Heart right ventricle (tissue), 16 donors: ENCODE measurements around the gene PPFIA1. TPM values are rescaled to one million over a fixed set of nuclear protein-coding genes. Genes with fewer than 3 reads are reported as not detected.

Experiments used
- ATAC-seq, 8 donors: fragments of 200-7000 bp; cut with Tn5 transposase; one replicate each; pipeline ENCODE4 v1.9.1; 2020; ENCODE audit warnings: mild to moderate bottlenecking in 8 of 8, moderate library complexity in 8 of 8, moderate number of reproducible peaks in 1 of 8
- DNase-seq, 2 donors: peaks; one replicate each; pipeline ENCODE4 v3.0.0-alpha.2; 2020
- H3K27ac ChIP-seq, 10 donors: fragments of 200-600 bp; sonication (generic) in 2 of 10; one replicate each; pipeline versions ENCODE4 v1.5.0 to v1.8.0; 2020 to 2022; ENCODE audit warnings: mild to moderate bottlenecking in 3 of 10
- H3K27me3 ChIP-seq, 7 donors: fragments of 200-600 bp; one replicate each; pipeline ENCODE4 v1.8.0; 2021 to 2022; ENCODE audit warnings: mild to moderate bottlenecking in 2 of 7
- H3K36me3 ChIP-seq, 9 donors: fragments of 200-600 bp; sonication (generic) in 1 of 9; one replicate each; pipeline versions ENCODE4 v1.5.0 to v1.8.0; 2020 to 2022; ENCODE audit warnings: mild to moderate bottlenecking in 2 of 9
- H3K4me1 ChIP-seq, 9 donors: fragments of 200-600 bp; sonication (generic) in 1 of 9; one replicate each; pipeline versions ENCODE4 v1.5.0 to v1.8.0; 2020 to 2022; ENCODE audit warnings: mild to moderate bottlenecking in 4 of 9
- H3K4me3 ChIP-seq, 10 donors: fragments of 200-600 bp; sonication (generic) in 2 of 10; one replicate each; pipeline versions ENCODE4 v1.5.0 to v1.8.0; 2020 to 2022; ENCODE audit warnings: mild to moderate bottlenecking in 7 of 10, moderate library complexity in 2 of 10
- H3K9me3 ChIP-seq, 11 donors: fragments of 200-600 bp in 10 of 11; sonication (generic) in 2 of 11; one replicate each; pipeline versions ENCODE4 v1.5.0 to v1.8.0; 2013 to 2022; ENCODE audit warnings: mild to moderate bottlenecking in 2 of 11, control low read depth in 1 of 11, moderate library complexity in 1 of 11
- CTCF ChIP-seq, 9 donors: fragments of 200-600 bp; sonication (generic) in 2 of 9; IDR thresholded peaks; one replicate each; pipeline versions ENCODE4 v1.5.0 to v1.8.0; 2021 to 2022; ENCODE audit warnings: antibody characterized with exemption in 9 of 9, mild to moderate bottlenecking in 5 of 9, moderate library complexity in 1 of 9
- WGBS, 2 donors: extraction: QIAGEN DNeasy Blood & Tissue Kit; methylation state at CpG; one replicate each; pipeline ENCODE4 v1.1.7; 2013; ENCODE audit warnings: inconsistent platforms in 1 of 2; 5-methylcytosine and 5-hydroxymethylcytosine counted together
- intact Hi-C, 10 donors: fragments of 100-400 bp; cut with DNase I; formaldehyde crosslinking; loops; one replicate each; pipeline versions ENCODE4 v1.11.1 to v1.14.2; 2022
- polyA plus RNA-seq, 2 donors: library from polyadenylated mRNA; stranded (reverse); fragments of 200-250 nt; gene quantifications; one replicate each; pipeline ENCODE4 v1.2.3, GENCODE V29; 2013
- total RNA-seq, 10 donors: library from RNA; stranded (reverse); fragmentation: NEBNext Ultra II Directional in 3 of 10; extraction: Animal tissue kit (Norgen Biotek cat#: 25700) in 3 of 10; gene quantifications; one replicate each; pipeline versions ENCODE4 v1.2.1 to v1.2.4, GENCODE V29; 2021 to 2023
- donor health status: Arrhythmogenic right ventricular cardiomyopathy.
- donor health status: ischemic (EF 13 %, LVEDD 7.1; RV severe dilation, severe dysfunction).
- donor health status: healthy with polysubstance abuse.
- donor health status: DM: no; HTN: yes; CAD: no.
- donor health status: DM: no; HTN: no; CAD: no.
- donor health status: ischemic (EF 25% LVEDD 6.9; RV normal size, moderate dysfunction).
- donor health status: ischemic (EF 25% LVEDD 5.7; RV mildly dilated, moderate dysfunction).
- donor health status: healthy.
- donor health status: DM: yes; HTN: yes; CAD: no.
- donor health status: Ischemic cardiomyopathy.
- donor health status: ischemic (EF 35%, LVEDD 5.7; RV mildly dilated, moderate dysfunction).
- donor health status: nonischemic (EF 11% LVEDD 7.7; RV severe dilation, severe dysfunction).
- donor health status: DM: yes; HTN: yes; CAD: no.
- donor health status: PGD.
- donor health status: ischemic (EF 29% LVEDD 5.4; RV normal size, mild dysfunction).
- donor health status: nonischemic (EF 23%, LVEDD 6.1; RV moderate dilation, normal function).

The PPFIA1 gene
- total and polyA plus RNA-seq, 12 donors: 14.0 to 57.2 (median 39.0) TPM

GRCh38 chr11:70353329-70353728 lies 82.8 kb downstream of the PPFIA1 start:
- Histone ChIP-seq H3K4me3 (no peak overlapping the region), H3K27ac (no peak overlapping the region), H3K36me3 (peaks cover 0 to 96% (median 39%) of the 10 kb centered on the region in 9 donors), H3K27me3 (no peaks in the 10 kb centered on the region), H3K4me1 (peaks cover 0 to 5% (median 0%) of the 10 kb centered on the region in 9 donors), H3K9me3 (no peaks in the 10 kb centered on the region)
- intact Hi-C loops: no loop called here
- ATAC-seq: no peak
- DNase-seq: no peak
- WGBS, 2 donors: 91 to 95% methylated on average over 2 of the region's 2 CpGs
- no peak for TF ChIP-seq CTCF (IDR thresholded peaks at IDR 0.05)

- no peak for TF ChIP-seq CTCF (IDR thresholded peaks at IDR 0.05)
- ATAC-seq: peak in 2 of 8 donors; percentile 16 to 31
- no peak overlapping the region for H3K27ac ChIP-seq
- H3K4me3 ChIP-seq: no peak overlapping the region
- intact Hi-C loops: no loop called here
- 92 to 95% methylated on average over 19 of the region's 19 CpGs for WGBS, 2 donors
- no peak for DNase-seq
- H3K9me3 ChIP-seq: no peaks in the 10 kb centered on the region
- H3K27me3 ChIP-seq: no peaks in the 10 kb centered on the region
- peaks cover 0 to 5% (median 0%) of the 10 kb centered on the region in 9 donors for H3K4me1 ChIP-seq
- peaks cover 0 to 96% (median 32%) of the 10 kb centered on the region in 9 donors for H3K36me3 ChIP-seq
Measured at GRCh38 chr11:70353900-70354568, 83.5 kb downstream of the PPFIA1 start.

- 71 to 74% methylated on average over 2 of the region's 2 CpGs for WGBS, 2 donors
- H3K27me3 ChIP-seq: no peaks in the 10 kb centered on the region
- TF ChIP-seq CTCF (IDR thresholded peaks at IDR 0.05): no peak
- peaks cover 0 to 96% (median 27%) of the 10 kb centered on the region in 9 donors for H3K36me3 ChIP-seq
- H3K4me1 ChIP-seq: peaks cover 0 to 9% (median 0%) of the 10 kb centered on the region in 9 donors
- DNase-seq (no peak), ATAC-seq (peak in 3 of 8 donors; percentile 71 to 82 (median 81))
- H3K4me3 ChIP-seq: no peak overlapping the region
- H3K9me3 ChIP-seq: no peaks in the 10 kb centered on the region
- intact Hi-C loops: no loop called here
- no peak overlapping the region for H3K27ac ChIP-seq
Measured at GRCh38 chr11:70354629-70355028, 84.1 kb downstream of the PPFIA1 start.

- no peaks in the 10 kb centered on the region for H3K27me3 ChIP-seq
- WGBS, 2 donors: 85 to 93% methylated on average over 11 of the region's 11 CpGs
- H3K27ac ChIP-seq: peak overlapping the region in 1 of 10 donors; percentile 32
- no peaks in the 10 kb centered on the region for H3K9me3 ChIP-seq
- H3K4me1 ChIP-seq: peaks cover 0 to 12% (median 0%) of the 10 kb centered on the region in 9 donors
- no peak for TF ChIP-seq CTCF (IDR thresholded peaks at IDR 0.05)
- peaks cover 0 to 100% (median 40%) of the 10 kb centered on the region in 9 donors for H3K36me3 ChIP-seq
- ATAC-seq (peak in 1 of 8 donors; percentile 8), DNase-seq (no peak)
- intact Hi-C loops: no loop called here
- H3K4me3 ChIP-seq: no peak overlapping the region
Measured at GRCh38 chr11:70358753-70359152, 88.3 kb downstream of the PPFIA1 start.
